Measurements from ENCODE around the gene IRF4. TPM values are rescaled to one million over a fixed set of nuclear protein-coding genes. Genes with fewer than 3 reads are reported as not detected.

Gene IRF4
- total RNA-seq, 3 donors from 2014 or later = 9.1 to 25.2 (median 13.0) TPM

DNA sequence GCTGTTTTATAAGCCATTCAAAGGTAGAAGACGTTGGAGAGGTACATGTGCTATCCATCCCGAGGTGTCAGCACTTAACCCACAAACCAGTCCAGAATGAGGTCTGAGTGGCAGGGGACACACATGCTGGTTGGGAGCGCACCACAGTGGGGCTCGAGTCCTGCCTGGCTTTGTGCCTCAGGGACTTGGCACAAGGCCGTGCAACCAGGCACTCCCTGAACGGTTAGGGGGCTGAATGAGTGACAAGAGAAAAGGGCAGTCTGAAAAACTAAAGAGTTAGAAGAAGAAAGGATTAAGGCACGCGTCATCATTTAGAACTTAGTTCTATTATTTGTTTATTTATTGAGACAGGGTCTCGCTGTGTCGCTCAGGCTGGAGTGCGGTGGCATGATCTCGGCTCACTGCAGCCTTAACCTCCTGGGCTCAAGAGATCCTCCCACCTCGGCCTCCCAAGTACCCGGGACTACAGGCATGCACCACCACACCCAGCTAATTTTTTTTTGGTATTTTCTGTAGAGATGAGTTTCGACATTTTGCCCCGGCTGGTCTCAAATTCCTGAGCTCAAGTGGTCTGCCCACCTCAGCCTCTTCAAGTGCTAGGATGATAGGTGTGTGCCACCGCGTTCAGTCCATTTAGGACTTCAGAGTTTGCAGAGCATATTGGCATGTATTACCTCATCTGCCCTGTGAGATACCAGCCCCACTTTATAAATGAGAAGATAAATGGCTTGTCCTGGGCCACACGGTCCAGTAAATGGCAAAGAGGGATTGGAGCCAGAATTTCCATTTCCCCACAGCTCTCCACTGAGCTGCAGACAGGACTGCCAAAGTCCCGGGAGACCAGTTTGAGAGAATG lies 47.4 kb upstream of the IRF4 start:
- Histone ChIP-seq H3K27me3 (no peaks in the 10 kb centered on the region), H3K4me3 (no peak overlapping the region), H3K9me3 (no peaks in the 10 kb centered on the region), H3K4me1 (no peaks in the 10 kb centered on the region), H3K36me3 (no peaks in the 10 kb centered on the region), H3K27ac (no peak overlapping the region)
- no peak for DNase-seq (ENCODE audit: low spot score in 2 of 2)
- intact Hi-C loops (cut with DNase I; ENCODE audit: low total_unique reads) = no loop called here
- TF ChIP-seq POLR2AphosphoS5 (IDR thresholded peaks at IDR 0.05) (no peak), CTCF (IDR thresholded peaks at IDR 0.05) (no peak), POLR2A (IDR thresholded peaks at IDR 0.05) (no peak)

DNA sequence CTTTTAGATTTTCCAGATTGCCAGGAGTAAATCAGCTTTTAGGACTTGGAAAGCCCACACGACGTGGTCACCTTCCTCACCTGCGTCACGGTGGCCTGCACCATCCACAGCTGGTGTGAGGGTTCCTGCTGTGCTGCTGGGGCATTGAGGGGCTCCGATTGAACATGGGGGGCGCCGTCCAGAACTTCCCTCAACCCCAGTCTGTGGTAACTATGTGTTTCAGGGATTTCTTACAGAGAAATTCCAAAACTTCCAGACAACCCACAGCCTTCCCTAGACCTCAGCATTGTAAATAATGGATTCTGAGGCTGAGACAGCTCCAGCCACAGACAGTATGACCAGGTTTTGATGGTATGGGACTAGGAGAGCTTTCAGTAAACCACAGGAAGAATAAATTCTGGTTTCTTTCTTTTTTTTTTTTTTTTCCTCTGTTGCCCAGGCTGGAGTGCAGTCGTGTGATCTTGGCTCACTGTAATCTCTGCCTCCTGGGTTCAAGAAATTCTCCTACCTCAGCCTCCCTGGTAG lies 46.7 kb upstream of the IRF4 start:
- DNase-seq (ENCODE audit: low spot score in 2 of 2) = no peak
- H3K4me3 ChIP-seq = no peak overlapping the region
- no peaks in the 10 kb centered on the region for H3K36me3 ChIP-seq
- TF ChIP-seq CTCF (IDR thresholded peaks at IDR 0.05) (no peak), POLR2A (IDR thresholded peaks at IDR 0.05) (no peak), POLR2AphosphoS5 (IDR thresholded peaks at IDR 0.05) (no peak)
- no peak overlapping the region for H3K27ac ChIP-seq
- no peaks in the 10 kb centered on the region for H3K27me3 ChIP-seq
- no peaks in the 10 kb centered on the region for H3K9me3 ChIP-seq
- no peaks in the 10 kb centered on the region for H3K4me1 ChIP-seq
- intact Hi-C loops (cut with DNase I; ENCODE audit: low total_unique reads) = no loop called here

- H3K4me3 ChIP-seq = no peak overlapping the region
- H3K27me3 ChIP-seq = no peaks in the 10 kb centered on the region
- TF ChIP-seq POLR2A (IDR thresholded peaks at IDR 0.05) (no peak), CTCF (IDR thresholded peaks at IDR 0.05) (no peak), POLR2AphosphoS5 (IDR thresholded peaks at IDR 0.05) (no peak)
- no peak overlapping the region for H3K27ac ChIP-seq
- intact Hi-C loops (cut with DNase I; ENCODE audit: low total_unique reads) = no loop called here
- H3K9me3 ChIP-seq = no peaks in the 10 kb centered on the region
- H3K36me3 ChIP-seq = no peaks in the 10 kb centered on the region
- H3K4me1 ChIP-seq = no peaks in the 10 kb centered on the region
- no peak for DNase-seq (ENCODE audit: low spot score in 2 of 2)
Observed at GRCh38 chr6:345747-346385, 45.7 kb upstream of the IRF4 start.

DNA sequence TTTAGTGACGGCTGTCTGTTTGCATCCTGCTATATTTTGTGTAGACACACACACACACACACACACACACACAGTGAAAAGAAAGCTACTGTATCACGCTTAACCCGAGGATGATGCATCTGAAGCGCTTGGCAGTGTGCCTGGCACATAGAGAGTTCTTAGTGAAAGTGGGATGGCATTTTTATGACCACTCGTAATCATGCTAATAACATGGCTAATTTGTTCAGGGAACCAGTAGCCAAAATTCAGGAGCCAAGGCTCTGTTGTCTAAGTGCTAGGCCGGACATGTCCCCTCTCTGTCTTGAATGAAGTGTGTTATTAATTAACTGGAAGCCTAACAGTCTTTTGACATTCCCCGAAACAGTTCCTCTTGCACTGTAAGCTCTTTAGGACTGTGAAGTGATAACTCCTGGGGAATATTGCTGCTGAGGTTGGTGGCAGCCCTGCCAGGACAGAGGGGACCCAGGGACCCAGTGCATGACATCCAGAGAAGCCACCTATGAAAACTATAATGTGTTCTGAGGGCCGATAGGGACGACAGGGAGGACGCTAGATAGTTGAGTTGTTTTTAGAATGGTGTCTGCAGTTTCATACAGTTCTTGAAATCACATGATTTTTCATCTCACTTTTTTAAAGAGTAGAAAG lies 45.0 kb upstream of the IRF4 start:
- TF ChIP-seq CTCF (IDR thresholded peaks at IDR 0.05) = no peak
- no peak for TF ChIP-seq POLR2AphosphoS5 (IDR thresholded peaks at IDR 0.05)
- no peak for TF ChIP-seq POLR2A (IDR thresholded peaks at IDR 0.05)
- Histone ChIP-seq H3K27me3 (no peaks in the 10 kb centered on the region), H3K4me1 (no peaks in the 10 kb centered on the region), H3K9me3 (no peaks in the 10 kb centered on the region), H3K36me3 (no peaks in the 10 kb centered on the region), H3K4me3 (no peak overlapping the region), H3K27ac (no peak overlapping the region)
- intact Hi-C loops (cut with DNase I; ENCODE audit: low total_unique reads) = no loop called here
- DNase-seq (ENCODE audit: low spot score in 2 of 2) = no peak

Measured in breast epithelium (tissue), 4 donors.